ENCODE results near the gene KCNK18.

GRCh38 chr10:117163061-117163953, 34.0 kb upstream of the KCNK18 start:
- TF ChIP-seq EP300 (IDR thresholded peaks at IDR 0.05) (no peak), POLR2A (IDR thresholded peaks at IDR 0.05; ENCODE audit: low read depth) (no peak)
